ENCODE data around the gene BCL7A.
"Not testable (repeated sequence)": the region's sequence is repeated elsewhere in the genome, so short reads cannot be mapped to it uniquely, and the experiment has no call there.

BCL7A gene

DNA sequence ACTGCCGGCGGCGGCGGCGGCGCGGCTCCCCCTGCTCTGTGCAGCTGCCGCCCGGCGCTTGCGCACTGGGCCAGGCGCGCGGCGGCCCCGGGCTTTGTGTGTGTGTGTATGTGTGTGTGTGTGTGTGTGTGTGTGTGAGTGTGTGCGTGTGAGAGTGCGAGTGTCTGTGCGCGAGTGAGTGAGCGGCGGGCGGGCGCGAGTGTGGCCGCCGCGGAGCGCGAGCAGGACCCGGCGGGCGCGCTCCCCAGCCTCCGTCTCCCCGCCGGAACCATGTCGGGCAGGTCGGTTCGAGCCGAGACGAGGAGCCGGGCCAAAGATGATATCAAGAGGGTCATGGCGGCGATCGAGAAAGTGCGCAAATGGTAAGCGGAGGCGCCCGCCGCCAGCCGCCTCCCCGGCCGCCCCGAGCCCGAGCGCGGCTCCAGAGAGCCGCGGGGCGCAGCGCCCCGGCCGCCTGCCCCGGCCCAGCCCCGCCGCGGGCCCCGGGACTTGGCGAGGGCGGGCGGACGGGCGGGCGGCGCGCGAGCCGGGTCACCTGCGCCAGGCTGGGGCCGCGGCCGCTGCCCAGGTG is at the start of gene BCL7A:
TSS of gene BCL7A (plus strand) at position 63 of the 571 bp plus-strand sequence. CDS start at position 271, 208 bp downstream.
- Mint-ChIP-seq H3K4me3 (peak within 1 kb of the TSS; percentile 94 to 97), H3K4me1 (peaks cover 24% of the 10 kb centered on the region), H3K27me3 (peaks cover 28% of the 10 kb centered on the region), H3K27ac (peak within 1 kb of the TSS; percentile 89 to 95), H3K9me3 (no peaks in the 10 kb centered on the region)
- DNase-seq: peak; percentile 67 to 69
- peak; percentile 86 for ATAC-seq

DNA sequence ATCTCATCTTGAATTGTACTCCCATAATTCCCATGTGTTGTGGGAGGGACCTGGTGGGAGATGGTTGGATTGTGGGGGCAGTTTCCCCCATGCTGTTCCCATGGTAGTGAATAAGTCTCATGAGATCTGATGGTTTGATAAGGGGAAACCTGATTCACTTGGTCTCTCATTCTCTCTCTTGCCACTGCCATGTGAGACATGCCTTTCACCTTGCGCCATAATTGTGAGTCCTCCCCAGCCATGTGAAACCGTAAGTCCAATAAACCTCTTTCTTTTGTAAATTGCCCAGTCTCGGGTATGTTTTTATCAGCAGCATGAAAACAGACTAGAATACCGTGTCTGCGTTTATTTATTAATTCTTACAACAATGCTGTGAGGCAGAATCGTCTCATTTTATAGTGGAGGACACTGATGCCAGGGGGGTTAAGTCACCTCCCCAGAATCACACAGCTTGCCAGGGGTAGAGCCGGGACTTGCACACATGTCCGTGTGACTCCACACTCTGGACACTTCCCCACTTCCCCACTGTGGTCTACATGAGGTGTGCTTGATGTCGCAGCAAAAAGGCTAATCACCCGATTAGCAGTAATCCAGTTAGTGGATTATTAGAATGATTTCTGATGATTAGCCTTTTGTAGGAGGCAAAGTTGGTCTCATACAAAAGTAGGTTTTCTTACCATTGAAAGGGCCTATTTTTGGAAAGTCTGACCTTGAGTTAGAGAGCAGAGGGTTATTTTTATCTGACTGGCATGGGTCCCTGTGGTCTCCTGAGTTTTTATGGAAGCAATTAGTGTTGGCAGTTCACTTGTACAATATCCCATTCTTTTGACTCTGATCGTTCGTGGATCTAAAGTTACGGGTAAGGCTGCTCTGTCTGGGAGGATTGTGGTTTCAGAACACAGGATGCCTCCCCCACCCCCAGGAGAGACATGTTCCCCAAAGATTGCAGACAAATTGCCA is 47.4 kb upstream of the BCL7A start:
- Mint-ChIP-seq H3K4me3 (no peak overlapping the region), H3K27me3 (no peaks in the 10 kb centered on the region), H3K27ac (no peak overlapping the region), H3K4me1 (no peaks in the 10 kb centered on the region), H3K9me3 (peaks cover 4 to 29% of the 10 kb centered on the region in 2 donors)
- DNase-seq (no peak), ATAC-seq (no peak)

DNA sequence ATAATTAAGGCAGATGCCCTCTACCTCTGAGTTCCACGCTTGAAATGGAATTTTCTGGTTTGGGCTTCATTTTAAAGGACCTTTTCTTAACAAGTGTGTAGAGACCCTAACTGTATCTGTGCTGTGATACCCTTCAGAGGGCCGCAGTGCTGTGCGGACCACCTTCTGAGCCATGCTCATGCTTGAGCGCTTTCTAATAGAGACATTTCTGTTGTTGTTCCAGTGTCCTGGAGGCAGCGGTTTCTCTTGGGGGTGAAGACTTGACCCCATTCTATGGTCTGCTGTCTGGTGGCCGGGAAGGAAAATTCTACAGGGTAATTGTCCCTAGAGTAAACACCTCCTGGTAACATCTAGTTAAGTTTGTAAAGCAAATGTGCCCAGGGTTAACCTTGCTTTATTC is 46.7 kb upstream of the BCL7A start:
- H3K27ac Mint-ChIP-seq: no peak overlapping the region
- no peak for ATAC-seq
- H3K27me3 Mint-ChIP-seq: no peaks in the 10 kb centered on the region
- no peak overlapping the region for H3K4me3 Mint-ChIP-seq
- peaks cover 4 to 29% of the 10 kb centered on the region in 2 donors for H3K9me3 Mint-ChIP-seq
- no peaks in the 10 kb centered on the region for H3K4me1 Mint-ChIP-seq
- no peak for DNase-seq

DNA sequence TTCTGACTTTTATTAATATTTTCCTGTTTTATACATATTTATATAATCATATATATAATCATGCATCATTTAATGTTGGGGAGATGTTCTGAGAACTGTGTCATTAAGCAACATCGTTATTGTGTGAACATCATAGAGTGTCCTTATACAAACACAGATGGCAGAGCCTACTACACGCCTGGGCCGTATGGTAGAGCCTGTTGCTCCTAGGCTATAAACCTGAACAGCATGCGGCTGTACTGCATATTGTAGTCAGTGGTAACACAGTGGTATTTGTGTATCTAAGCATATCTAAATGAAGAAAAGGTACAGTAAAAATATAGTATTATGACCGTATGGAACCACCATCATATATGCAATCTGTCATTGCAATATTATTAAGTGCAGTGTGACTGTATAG is 44.7 kb upstream of the BCL7A start:
- peaks cover 4 to 25% of the 10 kb centered on the region in 2 donors for H3K9me3 Mint-ChIP-seq
- DNase-seq: no peak
- peaks cover 4% of the 10 kb centered on the region for H3K4me1 Mint-ChIP-seq
- H3K27me3 Mint-ChIP-seq: no peaks in the 10 kb centered on the region
- no peak overlapping the region for H3K27ac Mint-ChIP-seq
- H3K4me3 Mint-ChIP-seq: no peak overlapping the region
- ATAC-seq: no peak

DNA sequence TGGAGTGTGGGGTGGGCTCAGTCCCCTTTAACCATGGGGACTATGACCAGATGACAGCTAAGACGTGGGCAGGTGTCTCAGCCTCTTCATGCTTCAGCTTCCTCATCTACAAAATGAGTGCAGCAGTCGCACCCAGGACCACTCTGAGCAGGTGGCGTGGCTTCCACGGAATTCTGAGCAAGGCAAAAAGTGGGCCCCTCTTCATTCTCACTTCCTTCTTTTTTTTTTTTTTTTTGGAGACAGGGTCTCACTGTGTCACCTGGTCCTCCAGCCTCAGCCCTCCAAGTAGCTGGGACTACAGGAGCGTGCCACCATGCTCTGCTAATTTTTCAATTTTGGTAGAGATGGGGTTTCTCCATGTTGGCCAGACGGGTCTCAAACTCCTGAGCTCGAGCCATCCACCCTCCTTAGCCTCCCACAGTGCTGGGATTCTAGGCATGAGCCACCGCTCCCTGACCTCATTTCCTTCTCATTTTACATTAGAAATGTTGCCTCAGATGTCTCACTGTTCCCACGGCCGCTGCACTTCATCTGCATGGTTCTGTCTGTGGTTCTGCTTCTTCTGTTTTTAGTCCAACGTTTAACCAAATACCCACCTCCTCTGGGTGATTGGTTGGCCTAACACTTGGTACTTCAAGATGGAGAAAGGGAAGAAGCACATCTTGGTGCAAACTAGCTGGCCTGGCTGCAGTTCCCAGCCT is 41.3 kb upstream of the BCL7A start:
- no peak for DNase-seq
- peak; percentile 43 for ATAC-seq
- no peak overlapping the region for H3K4me3 Mint-ChIP-seq

DNA sequence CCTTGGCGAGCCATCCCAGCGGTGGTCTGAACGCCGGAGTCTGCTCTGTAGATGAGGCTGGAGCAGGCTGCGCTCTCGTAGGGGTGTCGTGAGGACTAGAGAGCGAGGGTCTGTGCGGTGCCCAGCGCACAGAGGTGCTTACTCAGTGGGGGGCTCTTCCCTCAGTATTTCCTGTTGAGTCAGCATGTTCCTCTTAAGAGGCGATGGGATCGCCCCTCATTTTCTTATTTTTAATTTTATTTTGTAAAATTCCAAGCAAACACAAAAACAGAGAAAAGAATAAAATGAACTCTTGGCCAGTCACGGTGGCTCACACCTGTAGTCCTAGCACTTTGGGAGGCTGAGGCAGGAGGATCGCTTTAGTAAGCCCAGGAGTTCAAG is 40.8 kb upstream of the BCL7A start:
- no peak for DNase-seq
- H3K27ac Mint-ChIP-seq: no peak overlapping the region
- no peak for ATAC-seq
- peaks cover 9% of the 10 kb centered on the region for H3K4me1 Mint-ChIP-seq
- H3K4me3 Mint-ChIP-seq: no peak overlapping the region
- no peaks in the 10 kb centered on the region for H3K27me3 Mint-ChIP-seq
- no peaks in the 10 kb centered on the region for H3K9me3 Mint-ChIP-seq

More for the DNA sequence above, 41.3 kb upstream of the BCL7A start:
- Mint-ChIP-seq H3K9me3 (no peaks in the 10 kb centered on the region), H3K27me3 (no peaks in the 10 kb centered on the region), H3K27ac (no peak overlapping the region), H3K4me1 (peaks cover 9% of the 10 kb centered on the region)

DNA sequence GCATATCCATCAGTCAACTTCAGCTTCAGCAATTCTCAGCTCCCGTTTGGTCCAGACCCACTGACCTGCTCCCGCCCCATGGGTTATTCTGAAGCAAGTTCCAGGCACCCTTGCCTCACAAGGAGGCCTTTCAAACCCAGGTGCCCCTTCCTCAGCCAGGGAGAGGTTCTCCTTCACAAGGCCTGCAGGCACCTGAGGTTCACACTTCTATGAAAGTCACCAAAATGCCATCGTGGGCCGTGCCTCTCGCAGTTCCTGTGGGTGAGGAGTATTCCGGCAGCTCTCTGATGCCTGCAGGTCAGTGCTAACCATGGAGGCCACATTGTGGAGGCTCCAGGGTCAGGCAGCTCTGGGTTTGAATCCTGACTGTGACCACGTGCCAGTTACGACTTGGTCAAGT is 40.2 kb upstream of the BCL7A start:
- ATAC-seq (no peak), DNase-seq (no peak)
- peaks cover 9% of the 10 kb centered on the region for H3K4me1 Mint-ChIP-seq
- no peak overlapping the region for H3K27ac Mint-ChIP-seq
- no peaks in the 10 kb centered on the region for H3K27me3 Mint-ChIP-seq
- no peaks in the 10 kb centered on the region for H3K9me3 Mint-ChIP-seq
- no peak overlapping the region for H3K4me3 Mint-ChIP-seq

DNA sequence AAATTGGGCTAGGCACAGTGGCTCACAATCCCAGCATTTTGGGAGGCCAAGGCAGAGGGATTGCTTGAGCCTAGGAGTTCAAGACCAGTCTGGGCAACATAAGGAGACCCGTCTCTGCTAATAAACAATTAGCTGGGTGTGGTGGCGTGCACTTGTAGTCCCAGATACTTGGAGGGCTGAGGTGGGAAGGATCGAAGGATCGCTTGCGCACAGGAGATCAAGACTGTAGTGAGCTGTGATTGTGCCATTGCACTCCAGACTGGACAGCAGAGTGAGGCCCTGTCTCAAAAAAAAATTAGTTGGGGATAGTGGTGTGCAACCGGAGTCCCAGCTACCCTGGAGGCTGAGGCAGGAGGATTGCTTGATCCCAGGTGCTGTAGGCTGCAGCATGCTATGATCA is 38.7 kb upstream of the BCL7A start:
- H3K27ac Mint-ChIP-seq: no peak overlapping the region
- peaks cover 9% of the 10 kb centered on the region for H3K4me1 Mint-ChIP-seq
- H3K4me3 Mint-ChIP-seq: no peak overlapping the region

DNA sequence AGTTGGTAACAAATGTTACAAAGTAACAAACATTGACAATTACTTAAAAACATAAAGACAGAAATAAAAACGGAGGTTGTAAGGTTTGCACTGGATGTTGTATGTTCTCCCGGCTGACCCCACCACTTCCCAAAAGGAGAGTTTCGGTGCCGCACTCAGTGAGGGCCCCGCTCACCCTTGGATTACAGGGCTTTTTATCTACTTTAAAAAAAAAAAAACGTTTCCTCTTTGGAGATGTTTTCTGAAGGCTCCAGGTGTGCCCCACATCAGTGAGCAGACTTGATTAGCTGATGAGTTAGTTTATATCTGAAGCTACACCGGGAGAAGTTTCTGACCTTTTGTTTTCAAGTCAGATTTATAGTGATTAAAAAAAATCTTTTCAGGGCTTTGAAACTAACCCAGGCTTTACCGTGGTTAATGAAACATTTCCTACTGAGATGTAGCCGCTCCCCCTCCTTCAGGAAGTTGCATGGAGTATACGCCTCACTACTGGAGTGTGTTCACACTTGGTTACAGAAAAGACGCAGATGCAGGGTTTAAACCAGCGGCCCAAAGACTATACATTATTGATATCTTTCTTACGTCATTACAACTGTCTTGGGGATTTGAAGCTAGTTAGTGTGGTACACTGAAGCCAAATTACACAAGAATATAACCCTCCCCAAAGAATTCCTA is 38.0 kb upstream of the BCL7A start:
- peaks cover 9% of the 10 kb centered on the region for H3K4me1 Mint-ChIP-seq
- no peak overlapping the region for H3K27ac Mint-ChIP-seq
- no peak overlapping the region for H3K4me3 Mint-ChIP-seq
- H3K27me3 Mint-ChIP-seq: no peaks in the 10 kb centered on the region
- H3K9me3 Mint-ChIP-seq: no peaks in the 10 kb centered on the region
- DNase-seq (no peak), ATAC-seq (no peak)

More for the DNA sequence above, 38.7 kb upstream of the BCL7A start:
- DNase-seq (no peak), ATAC-seq (no peak)
- no peaks in the 10 kb centered on the region for H3K9me3 Mint-ChIP-seq
- H3K27me3 Mint-ChIP-seq: no peaks in the 10 kb centered on the region

DNA sequence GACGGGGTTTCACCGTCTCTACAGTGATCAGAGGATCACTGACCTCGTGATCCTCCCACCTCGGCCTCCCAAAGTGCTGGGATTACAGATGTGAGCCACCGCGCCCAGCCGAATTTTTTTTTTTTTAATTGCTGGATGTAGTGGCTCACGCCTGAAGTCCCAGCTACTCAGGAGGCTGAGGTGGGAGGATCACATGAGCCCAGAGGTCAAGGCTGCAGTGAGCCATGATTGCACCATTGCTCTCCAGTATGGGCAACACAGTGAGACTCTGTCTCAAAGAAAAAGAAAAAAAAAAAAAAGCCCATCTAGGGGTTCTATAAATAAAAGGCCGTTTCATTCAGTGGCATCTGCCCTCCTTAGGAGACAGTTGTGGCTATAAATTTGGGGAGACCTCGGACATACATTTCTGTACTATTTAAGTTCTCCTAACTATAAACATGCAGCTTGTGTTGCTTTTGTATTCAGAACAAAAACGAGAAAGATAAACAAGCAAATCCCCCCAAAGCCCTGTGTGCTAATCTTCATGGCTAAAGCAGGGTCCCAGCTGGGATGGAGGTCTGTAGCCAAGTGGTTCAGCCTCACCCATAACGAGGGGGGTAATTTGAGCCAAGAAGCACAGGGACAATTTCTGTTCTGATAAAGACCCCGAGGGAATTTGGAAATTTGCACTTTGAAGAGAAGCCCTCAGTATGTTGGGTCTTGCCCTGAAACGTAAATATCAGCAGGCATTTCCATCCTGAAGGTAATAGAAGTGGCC is 35.0 kb upstream of the BCL7A start:
- DNase-seq: no peak
- Mint-ChIP-seq H3K9me3 (no peaks in the 10 kb centered on the region), H3K4me3 (no peak overlapping the region)

DNA sequence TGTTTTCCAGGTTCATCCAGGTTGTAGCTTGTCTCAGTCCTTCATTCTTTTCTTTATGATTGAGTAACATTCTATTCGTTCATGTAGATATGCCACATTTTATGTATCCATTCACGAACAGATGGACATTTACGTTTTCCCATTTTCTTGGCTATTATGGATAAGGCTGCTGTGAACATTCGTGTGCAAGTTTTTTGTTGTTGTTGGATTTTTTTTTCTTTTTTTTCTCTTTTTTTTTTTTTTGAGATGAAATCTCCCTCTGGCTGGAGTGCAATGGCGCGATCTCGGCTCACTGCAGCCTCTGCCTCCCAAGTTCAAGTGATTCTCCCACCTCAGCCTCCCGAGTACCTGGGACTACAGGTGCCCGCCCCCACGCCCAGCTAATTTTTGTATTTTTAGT is 33.2 kb upstream of the BCL7A start:
- not testable (repeated sequence) for ATAC-seq, H3K27ac Mint-ChIP-seq, H3K27me3 Mint-ChIP-seq, H3K4me3 Mint-ChIP-seq, DNase-seq, H3K9me3 Mint-ChIP-seq
- H3K4me1 Mint-ChIP-seq: peaks cover 28% of the 10 kb centered on the region

More for the DNA sequence above, 35.0 kb upstream of the BCL7A start:
- peaks cover 18% of the 10 kb centered on the region for H3K4me1 Mint-ChIP-seq
- no peaks in the 10 kb centered on the region for H3K27me3 Mint-ChIP-seq
- H3K27ac Mint-ChIP-seq: peak overlapping the region in 1 of 2 donors; percentile 63
- no peak for ATAC-seq

DNA sequence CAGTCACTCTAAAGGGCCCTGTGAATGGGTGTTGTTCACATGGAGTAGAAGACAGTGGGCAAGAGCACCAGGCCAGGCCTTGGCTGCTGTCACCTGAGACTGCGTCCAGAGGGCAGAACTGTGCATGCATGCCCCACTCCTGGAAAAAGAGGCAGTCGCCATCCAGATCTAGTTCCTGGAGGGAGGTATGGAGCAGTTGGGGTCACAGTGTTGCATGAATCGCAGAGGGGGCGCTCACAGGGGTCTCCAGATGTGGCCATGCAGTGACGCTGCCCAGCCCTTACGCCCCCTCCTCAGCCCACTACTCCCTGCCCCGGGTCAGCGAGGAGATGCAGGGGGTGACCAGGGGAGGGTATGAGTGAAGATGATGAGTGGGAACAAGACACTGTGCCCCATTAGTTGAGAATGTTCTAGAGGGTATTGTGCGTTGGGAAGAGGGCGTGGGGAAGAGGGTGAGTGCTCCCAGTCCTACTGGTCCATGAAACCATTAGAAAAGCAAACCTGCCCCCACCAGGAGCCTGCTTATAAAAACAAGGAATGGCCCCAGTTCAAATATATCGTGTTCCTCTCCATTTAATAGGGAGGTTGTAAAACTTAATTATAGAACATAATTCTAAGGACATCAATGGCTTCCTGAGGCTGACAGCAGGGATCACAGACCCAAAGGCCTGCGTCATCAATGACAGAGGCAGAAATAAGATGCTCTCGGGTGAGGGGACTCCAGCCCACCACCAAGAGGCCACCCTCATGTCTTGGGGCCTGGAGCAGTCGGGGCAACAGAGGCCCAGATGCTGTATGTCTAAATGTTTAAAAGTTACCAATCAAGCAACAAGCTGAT is 32.2 kb upstream of the BCL7A start:
- H3K27me3 Mint-ChIP-seq: no peaks in the 10 kb centered on the region
- H3K4me3 Mint-ChIP-seq: no peak overlapping the region
- no peaks in the 10 kb centered on the region for H3K9me3 Mint-ChIP-seq
- H3K27ac Mint-ChIP-seq: no peak overlapping the region
- DNase-seq: no peak
- no peak for ATAC-seq
- H3K4me1 Mint-ChIP-seq: peaks cover 24% of the 10 kb centered on the region

DNA sequence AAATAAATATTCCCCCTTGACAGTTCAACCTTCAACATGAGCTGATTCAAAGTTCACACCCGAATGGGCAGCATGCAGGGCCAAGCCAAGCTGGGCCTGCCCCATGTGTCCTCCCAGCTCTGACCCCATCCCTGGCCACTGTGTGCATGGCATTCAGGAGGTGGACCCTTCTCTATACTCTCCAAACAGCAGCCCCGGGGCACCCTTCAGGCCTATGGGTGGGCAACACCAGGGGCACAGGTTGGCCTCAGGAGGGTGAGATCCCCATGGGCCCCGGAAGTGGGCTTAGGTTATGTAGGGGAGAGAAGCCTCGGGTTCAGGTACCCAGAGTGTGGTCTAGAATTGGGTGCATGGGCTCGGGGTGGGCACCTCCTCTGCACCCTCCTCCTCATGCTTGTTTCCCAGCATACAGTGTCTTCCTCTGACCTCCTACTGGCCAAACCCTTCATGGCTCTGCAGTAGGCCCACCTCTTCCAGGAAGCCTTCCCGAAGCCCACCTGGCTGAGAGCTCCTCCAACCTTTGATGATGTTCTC is 31.5 kb upstream of the BCL7A start:
- Mint-ChIP-seq H3K4me1 (peaks cover 24% of the 10 kb centered on the region), H3K4me3 (no peak overlapping the region), H3K27ac (no peak overlapping the region), H3K9me3 (no peaks in the 10 kb centered on the region), H3K27me3 (no peaks in the 10 kb centered on the region)
- ATAC-seq (no peak), DNase-seq (no peak)

All from stimulated activated naive CD8-positive, alpha-beta T cell treated with anti-CD3 and anti-CD28 coated beads, Interleukin-15, amount 100 ng/mL, for 72 hours (primary cell).